ENCODE measurements around the gene C16orf46.

Gene C16orf46

GRCh38 chr16:81106826-81107503 lies 29.9 kb upstream of the C16orf46 start:
- TF ChIP-seq CTCF (IDR thresholded peaks at IDR 0.05) = no peak

GRCh38 chr16:81105946-81106345 lies 28.9 kb upstream of the C16orf46 start:
- TF ChIP-seq CTCF (IDR thresholded peaks at IDR 0.05) = no peak

- no peak for TF ChIP-seq CTCF (IDR thresholded peaks at IDR 0.05)
These were observed 24.7 kb upstream of the C16orf46 start for GRCh38 chr16:81101702-81102101.

GRCh38 chr16:81099958-81100357 lies 22.9 kb upstream of the C16orf46 start:
- TF ChIP-seq CTCF (IDR thresholded peaks at IDR 0.05) = no peak

- no peak for TF ChIP-seq CTCF (IDR thresholded peaks at IDR 0.05)
These were observed 20.2 kb upstream of the C16orf46 start for GRCh38 chr16:81097230-81097629.

GRCh38 chr16:81096715-81097208 lies 19.7 kb upstream of the C16orf46 start:
- TF ChIP-seq CTCF (IDR thresholded peaks at IDR 0.05) = no peak

GRCh38 chr16:81095953-81096714 lies 19.1 kb upstream of the C16orf46 start, which contains the start of gene GCSH:
TSS of gene GCSH (minus strand) at chr16:81096395. CDS start at chr16:81096278, 117 bp downstream.
- TF ChIP-seq CTCF (IDR thresholded peaks at IDR 0.05) = no peak

Measured in LNCAP (cell line).